ENCODE data around the gene CEP112.
A peak's percentile ranks its signal among the peaks of the same experiment; 100 is the strongest.

CEP112 gene

DNA sequence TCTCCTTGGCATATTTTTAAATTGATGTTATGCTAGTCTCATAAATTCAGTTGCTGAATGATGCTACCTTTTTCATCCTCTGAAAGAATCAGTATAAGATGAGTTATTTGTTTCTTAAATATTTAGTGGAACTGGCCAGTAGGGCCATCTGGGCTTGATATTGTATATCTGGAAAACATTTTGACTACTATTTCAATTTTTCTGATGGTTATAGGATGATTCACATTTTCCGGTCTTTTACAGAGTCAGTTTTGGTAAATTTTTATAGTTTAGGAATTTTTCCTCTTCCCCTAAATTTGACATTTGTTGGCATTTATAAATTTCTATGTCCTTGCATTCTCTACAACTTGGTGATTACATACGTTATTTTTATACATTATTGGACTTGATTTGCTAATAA is 334.2 kb downstream of the CEP112 start:
- Histone ChIP-seq H4K91ac (ENCODE audit: low read depth, low read length) (no peak overlapping the region), H3K18ac (ENCODE audit: low read length) (no peak overlapping the region), H2AK5ac (ENCODE audit: low read length) (no peak overlapping the region), H2BK120ac (ENCODE audit: insufficient read depth, low read length, poor library complexity) (no peak overlapping the region), H3K9ac (ENCODE audit: low read length) (no peak overlapping the region), H3K4me1 (ENCODE audit: control insufficient read depth in 1 of 2, insufficient read depth in 2 of 2, low read length in 2 of 2) (peaks cover 2 to 4% of the 10 kb centered on the region in 2 experiments), H4K12ac (ENCODE audit: low read depth, low read length) (no peak overlapping the region), H3K4me3 (ENCODE audit: low read depth, low read length) (no peak overlapping the region), H3K23ac (ENCODE audit: low read length) (no peak overlapping the region), H3K4ac (ENCODE audit: low read depth, low read length) (no peak overlapping the region), H3K79me1 (ENCODE audit: low read length) (no peaks in the 10 kb centered on the region), H3K27ac (ENCODE audit: low read depth, low read length) (no peak overlapping the region), H3K14ac (ENCODE audit: low read length) (no peak overlapping the region), H3K27me3 (ENCODE audit: insufficient read depth, low read length) (no peaks in the 10 kb centered on the region), H3K4me2 (ENCODE audit: low read length) (no peak overlapping the region), H3K79me2 (ENCODE audit: control insufficient read depth, insufficient read depth, low read length, poor library complexity) (no peaks in the 10 kb centered on the region), H2BK12ac (ENCODE audit: low read length) (no peak overlapping the region), H3K9me3 (ENCODE audit: insufficient read depth, low read depth, low read length) (no peaks in the 10 kb centered on the region), H3K36me3 (ENCODE audit: control insufficient read depth in 1 of 2, insufficient read depth in 2 of 2, low read length in 2 of 2) (no peaks in the 10 kb centered on the region), H2BK5ac (ENCODE audit: low read depth, low read length, poor library complexity) (no peak overlapping the region), H2AFZ (ENCODE audit: insufficient read depth, low read length, poor library complexity) (no peak overlapping the region), H4K8ac (ENCODE audit: low read depth, low read length) (no peak overlapping the region)
- no CpG with 5 or more reads among the region's 2 CpGs for WGBS (ENCODE audit: extremely low coverage, insufficient coverage, insufficient read length)
- DNase-seq = no peak

- Histone ChIP-seq H4K12ac (ENCODE audit: low read depth, low read length) (no peak overlapping the region), H2BK120ac (ENCODE audit: insufficient read depth, low read length, poor library complexity) (no peak overlapping the region), H3K4ac (ENCODE audit: low read depth, low read length) (no peak overlapping the region), H2BK12ac (ENCODE audit: low read length) (no peak overlapping the region), H3K14ac (ENCODE audit: low read length) (no peak overlapping the region), H3K9ac (ENCODE audit: low read length) (no peak overlapping the region), H3K9me3 (ENCODE audit: insufficient read depth, low read depth, low read length) (no peaks in the 10 kb centered on the region), H3K27me3 (ENCODE audit: insufficient read depth, low read length) (no peaks in the 10 kb centered on the region), H3K4me2 (ENCODE audit: low read length) (no peak overlapping the region), H3K27ac (ENCODE audit: low read depth, low read length) (no peak overlapping the region), H2AK5ac (ENCODE audit: low read length) (no peak overlapping the region), H2AFZ (ENCODE audit: insufficient read depth, low read length, poor library complexity) (no peak overlapping the region), H4K8ac (ENCODE audit: low read depth, low read length) (no peak overlapping the region), H3K36me3 (ENCODE audit: control insufficient read depth in 1 of 2, insufficient read depth in 2 of 2, low read length in 2 of 2) (no peaks in the 10 kb centered on the region), H3K23ac (ENCODE audit: low read length) (no peak overlapping the region), H2BK5ac (ENCODE audit: low read depth, low read length, poor library complexity) (no peak overlapping the region), H3K4me3 (ENCODE audit: low read depth, low read length) (no peak overlapping the region), H3K79me1 (ENCODE audit: low read length) (no peaks in the 10 kb centered on the region), H3K79me2 (ENCODE audit: control insufficient read depth, insufficient read depth, low read length, poor library complexity) (no peaks in the 10 kb centered on the region), H4K91ac (ENCODE audit: low read depth, low read length) (no peak overlapping the region), H3K4me1 (ENCODE audit: control insufficient read depth in 1 of 2, insufficient read depth in 2 of 2, low read length in 2 of 2) (peaks cover 2 to 4% of the 10 kb centered on the region in 2 experiments), H3K18ac (ENCODE audit: low read length) (no peak overlapping the region)
- WGBS (ENCODE audit: extremely low coverage, insufficient coverage, insufficient read length) = no CpG with 5 or more reads among the region's 2 CpGs
- no peak for DNase-seq
Observed at GRCh38 chr17:65856865-65857264, 335.1 kb downstream of the CEP112 start.

GRCh38 chr17:65855675-65856074 is 336.3 kb downstream of the CEP112 start:
- Histone ChIP-seq H3K4ac (ENCODE audit: low read depth, low read length) (no peak overlapping the region), H4K12ac (ENCODE audit: low read depth, low read length) (no peak overlapping the region), H3K9me3 (ENCODE audit: insufficient read depth, low read depth, low read length) (no peaks in the 10 kb centered on the region), H2BK120ac (ENCODE audit: insufficient read depth, low read length, poor library complexity) (no peak overlapping the region), H2BK12ac (ENCODE audit: low read length) (no peak overlapping the region), H3K4me1 (ENCODE audit: control insufficient read depth in 1 of 2, insufficient read depth in 2 of 2, low read length in 2 of 2) (peaks cover 2 to 4% of the 10 kb centered on the region in 2 experiments), H3K18ac (ENCODE audit: low read length) (no peak overlapping the region), H3K79me2 (ENCODE audit: control insufficient read depth, insufficient read depth, low read length, poor library complexity) (no peaks in the 10 kb centered on the region), H2AFZ (ENCODE audit: insufficient read depth, low read length, poor library complexity) (no peak overlapping the region), H3K14ac (ENCODE audit: low read length) (no peak overlapping the region), H3K27ac (ENCODE audit: low read depth, low read length) (no peak overlapping the region), H2AK5ac (ENCODE audit: low read length) (peak overlapping the region; percentile 79), H4K8ac (ENCODE audit: low read depth, low read length) (peak overlapping the region; percentile 38), H2BK5ac (ENCODE audit: low read depth, low read length, poor library complexity) (no peak overlapping the region), H3K9ac (ENCODE audit: low read length) (no peak overlapping the region), H3K36me3 (ENCODE audit: control insufficient read depth in 1 of 2, insufficient read depth in 2 of 2, low read length in 2 of 2) (no peaks in the 10 kb centered on the region), H3K4me3 (ENCODE audit: low read depth, low read length) (no peak overlapping the region), H3K4me2 (ENCODE audit: low read length) (no peak overlapping the region), H3K23ac (ENCODE audit: low read length) (no peak overlapping the region), H3K79me1 (ENCODE audit: low read length) (no peaks in the 10 kb centered on the region), H4K91ac (ENCODE audit: low read depth, low read length) (no peak overlapping the region), H3K27me3 (ENCODE audit: insufficient read depth, low read length) (no peaks in the 10 kb centered on the region)
- no peak for DNase-seq
- no CpG with 5 or more reads among the region's 4 CpGs for WGBS (ENCODE audit: extremely low coverage, insufficient coverage, insufficient read length)

DNA sequence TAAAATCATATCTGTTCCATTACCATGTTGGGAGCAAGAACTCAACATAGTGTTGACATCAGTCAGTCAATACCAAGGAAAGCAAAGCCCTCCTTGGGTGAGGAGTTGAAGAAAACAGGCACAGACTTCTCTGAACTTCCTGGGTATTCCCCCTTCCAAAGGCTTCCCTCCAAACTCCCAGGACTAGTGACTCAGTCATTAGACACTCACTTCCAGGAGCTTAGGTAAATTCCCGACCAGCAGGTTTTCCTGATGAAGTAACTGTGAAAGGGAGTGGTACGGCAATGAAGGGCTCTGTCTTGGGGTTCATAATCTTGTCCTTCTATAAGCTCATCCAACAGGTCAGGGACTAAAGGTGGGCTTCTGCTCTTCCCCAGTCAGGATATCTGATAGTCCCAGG is 336.7 kb downstream of the CEP112 start:
- Histone ChIP-seq H3K4me1 (ENCODE audit: control insufficient read depth in 1 of 2, insufficient read depth in 2 of 2, low read length in 2 of 2) (peaks cover 2 to 4% of the 10 kb centered on the region in 2 experiments), H3K79me2 (ENCODE audit: control insufficient read depth, insufficient read depth, low read length, poor library complexity) (no peaks in the 10 kb centered on the region), H3K18ac (ENCODE audit: low read length) (no peak overlapping the region), H3K27me3 (ENCODE audit: insufficient read depth, low read length) (no peaks in the 10 kb centered on the region), H3K9me3 (ENCODE audit: insufficient read depth, low read depth, low read length) (no peaks in the 10 kb centered on the region), H3K9ac (ENCODE audit: low read length) (no peak overlapping the region), H3K4me3 (ENCODE audit: low read depth, low read length) (no peak overlapping the region), H3K4me2 (ENCODE audit: low read length) (no peak overlapping the region), H2BK12ac (ENCODE audit: low read length) (no peak overlapping the region), H3K27ac (ENCODE audit: low read depth, low read length) (no peak overlapping the region), H4K91ac (ENCODE audit: low read depth, low read length) (no peak overlapping the region), H2BK5ac (ENCODE audit: low read depth, low read length, poor library complexity) (no peak overlapping the region), H2BK120ac (ENCODE audit: insufficient read depth, low read length, poor library complexity) (no peak overlapping the region), H3K23ac (ENCODE audit: low read length) (no peak overlapping the region), H4K8ac (ENCODE audit: low read depth, low read length) (peak overlapping the region; percentile 38), H3K4ac (ENCODE audit: low read depth, low read length) (no peak overlapping the region), H2AK5ac (ENCODE audit: low read length) (no peak overlapping the region), H2AFZ (ENCODE audit: insufficient read depth, low read length, poor library complexity) (no peak overlapping the region), H3K36me3 (ENCODE audit: control insufficient read depth in 1 of 2, insufficient read depth in 2 of 2, low read length in 2 of 2) (no peaks in the 10 kb centered on the region), H4K12ac (ENCODE audit: low read depth, low read length) (no peak overlapping the region), H3K79me1 (ENCODE audit: low read length) (no peaks in the 10 kb centered on the region), H3K14ac (ENCODE audit: low read length) (no peak overlapping the region)
- peak; percentile 69 to 90 for DNase-seq
- no CpG with 5 or more reads among the region's 2 CpGs for WGBS (ENCODE audit: extremely low coverage, insufficient coverage, insufficient read length)
